Activated T-helper 9 cell treated with anti-CD3 and anti-CD28 coated beads, Interleukin-2, amount 50 U/mL, for 16 hours (primary cell): ENCODE measurements around the gene PLA2G4F.

Source experiments
- DNase-seq: peaks from one replicate; pipeline ENCODE4 v3.0.0-alpha.2; 2020; ENCODE audit warnings: low read depth

The PLA2G4F gene

GRCh38 chr15:42156243-42156922, at the start of gene PLA2G4F:
PLA2G4F (minus strand) TSS chr15:42156636; CDS start chr15:42156549, 87 bp downstream.
- no peak for DNase-seq

- DNase-seq, result no peak
These were observed 47.5 kb upstream of the PLA2G4F start for GRCh38 chr15:42203891-42204290.

- no peak for DNase-seq
These were observed 46.2 kb upstream of the PLA2G4F start for GRCh38 chr15:42202653-42203052.

GRCh38 chr15:42201801-42202200, 45.4 kb upstream of the PLA2G4F start:
- no peak for DNase-seq

- no peak for DNase-seq
These were observed 42.7 kb upstream of the PLA2G4F start for GRCh38 chr15:42199126-42199525.

- no peak for DNase-seq
These were observed 42.1 kb upstream of the PLA2G4F start for GRCh38 chr15:42198516-42198915.

- DNase-seq, result no peak
These were observed 38.1 kb upstream of the PLA2G4F start for GRCh38 chr15:42194513-42194912.

- no peak for DNase-seq
These were observed 36.9 kb upstream of the PLA2G4F start for GRCh38 chr15:42193383-42193782.

GRCh38 chr15:42191610-42192346, 35.3 kb upstream of the PLA2G4F start:
- DNase-seq, result no peak

GRCh38 chr15:42190370-42190769, 33.9 kb upstream of the PLA2G4F start:
- DNase-seq, result no peak

- DNase-seq, result no peak
These were observed 29.4 kb upstream of the PLA2G4F start for GRCh38 chr15:42185801-42186200.

- DNase-seq, result no peak
These were observed 28.3 kb upstream of the PLA2G4F start for GRCh38 chr15:42184736-42185135.

- no peak for DNase-seq
These were observed 27.9 kb upstream of the PLA2G4F start for GRCh38 chr15:42184296-42184695.

GRCh38 chr15:42182961-42183360, 26.5 kb upstream of the PLA2G4F start:
- no peak for DNase-seq

- no peak for DNase-seq
These were observed 26.0 kb upstream of the PLA2G4F start for GRCh38 chr15:42182328-42182886.

GRCh38 chr15:42178056-42178455, 21.6 kb upstream of the PLA2G4F start:
- DNase-seq, result no peak

- DNase-seq, result no peak
These were observed 19.2 kb upstream of the PLA2G4F start for GRCh38 chr15:42175671-42176070.

GRCh38 chr15:42172475-42172874, 16.0 kb upstream of the PLA2G4F start:
- DNase-seq, result no peak

- no peak for DNase-seq
These were observed 15.4 kb upstream of the PLA2G4F start for GRCh38 chr15:42171795-42172194.

- no peak for DNase-seq
These were observed 14.7 kb upstream of the PLA2G4F start for GRCh38 chr15:42171122-42171521.

GRCh38 chr15:42166225-42166940, 9.9 kb upstream of the PLA2G4F start:
- DNase-seq, result no peak

GRCh38 chr15:42165106-42165505, 8.7 kb upstream of the PLA2G4F start:
- DNase-seq, result no peak
